Stimulated activated CD8-positive, alpha-beta memory T cell treated with anti-CD3 and anti-CD28 coated beads, Interleukin-15, amount 100 ng/mL, for 1 hour (primary cell): ENCODE data around the gene TRPM3.

Source experiments
- DNase-seq: peaks from one replicate; pipeline ENCODE4 v3.0.0-alpha.2; 2020; ENCODE audit warnings: low read depth

TRPM3 gene

DNA sequence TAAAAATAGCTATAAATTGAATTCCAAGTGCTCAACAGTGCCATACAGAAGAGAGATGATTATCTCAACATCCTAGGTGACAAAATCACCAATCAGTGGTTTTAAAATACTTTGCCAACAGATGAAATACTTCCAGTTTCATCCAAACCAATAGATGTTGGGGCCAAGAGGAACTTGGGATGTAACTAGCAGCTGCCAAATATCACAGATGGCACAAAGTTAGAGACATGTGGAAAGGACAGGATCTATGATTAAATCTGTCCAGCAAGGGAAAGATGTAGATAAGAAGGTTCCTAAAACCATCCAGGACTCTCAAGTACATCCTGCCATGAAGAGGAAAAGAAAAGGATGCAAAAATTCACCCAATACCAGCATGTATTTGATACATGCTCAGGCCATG is 23.8 kb downstream of the TRPM3 start:
- no peak for DNase-seq

DNA sequence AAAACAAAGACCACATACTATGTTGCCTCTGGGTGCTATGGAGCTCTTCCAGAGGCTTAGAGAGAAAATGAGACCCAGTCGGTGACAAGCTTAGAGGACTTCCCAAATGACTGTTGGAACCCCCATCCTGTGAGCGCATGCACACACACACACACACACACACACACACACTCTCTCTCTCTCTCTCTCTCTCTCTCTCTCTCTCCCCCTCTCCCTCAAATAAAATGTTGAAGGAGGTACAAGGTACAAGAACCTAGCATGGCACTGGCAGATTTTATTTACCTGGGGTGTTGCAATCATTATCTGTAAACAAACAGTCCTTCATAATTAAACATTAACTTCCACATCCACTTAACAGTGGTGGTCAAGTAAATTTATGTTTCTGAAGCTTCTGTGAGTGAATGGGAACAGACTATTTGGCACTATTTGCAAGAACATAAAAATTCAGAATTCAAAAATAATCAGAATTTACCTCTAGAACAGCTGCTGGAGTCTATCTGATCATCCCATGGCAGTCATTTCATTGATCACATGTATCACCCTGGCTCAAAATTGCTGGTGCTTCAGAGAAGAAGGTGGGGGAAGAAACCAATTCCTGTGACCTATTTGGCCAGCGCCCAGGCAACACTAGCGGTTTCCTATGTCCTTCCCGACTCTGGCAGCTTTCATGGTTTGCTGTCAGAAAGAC is 24.9 kb downstream of the TRPM3 start:
- no peak for DNase-seq

DNA sequence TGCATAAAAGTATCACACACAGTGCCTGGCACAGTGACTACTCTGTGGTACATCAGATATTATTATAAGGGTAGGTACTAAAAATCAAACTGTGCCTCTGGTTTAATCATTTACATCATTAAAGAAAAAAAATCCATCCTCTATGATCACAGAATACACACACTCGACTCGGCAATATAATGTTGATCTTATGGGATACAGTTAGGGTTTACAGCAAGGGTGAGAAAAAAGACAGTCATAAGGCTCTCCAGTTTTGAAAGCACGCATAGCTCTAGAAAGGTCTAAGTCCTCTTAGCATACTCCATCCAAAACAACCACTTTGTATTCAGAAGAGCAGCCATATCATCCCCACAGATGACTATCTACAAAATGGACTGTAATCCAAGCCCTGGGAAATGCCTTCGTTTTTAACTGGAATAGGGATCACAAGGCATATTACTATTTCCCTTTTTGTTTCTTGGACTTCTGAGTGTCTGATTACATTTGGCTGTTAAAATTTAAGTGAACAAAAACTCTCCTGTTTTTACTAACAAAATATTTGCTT is 26.6 kb downstream of the TRPM3 start:
- DNase-seq, result no peak

DNA sequence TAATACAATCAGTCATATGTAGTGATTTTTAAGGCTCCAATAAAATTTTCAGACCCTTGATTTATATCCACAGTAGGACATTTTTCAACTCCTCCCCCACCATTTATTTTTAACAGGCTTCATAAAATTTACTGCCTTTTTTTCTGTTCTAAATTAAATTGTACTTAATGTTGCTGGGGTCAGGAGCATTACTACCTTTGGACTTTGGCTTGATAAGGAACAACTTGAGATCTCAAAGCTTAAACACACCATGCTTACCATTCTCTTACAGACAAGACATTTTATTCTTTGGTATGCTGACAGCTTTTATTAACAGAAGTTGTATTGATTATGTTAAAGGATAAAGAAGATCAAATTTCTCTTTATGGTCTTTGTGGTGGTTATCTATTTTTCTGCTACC is 30.5 kb downstream of the TRPM3 start:
- DNase-seq, result no peak

DNA sequence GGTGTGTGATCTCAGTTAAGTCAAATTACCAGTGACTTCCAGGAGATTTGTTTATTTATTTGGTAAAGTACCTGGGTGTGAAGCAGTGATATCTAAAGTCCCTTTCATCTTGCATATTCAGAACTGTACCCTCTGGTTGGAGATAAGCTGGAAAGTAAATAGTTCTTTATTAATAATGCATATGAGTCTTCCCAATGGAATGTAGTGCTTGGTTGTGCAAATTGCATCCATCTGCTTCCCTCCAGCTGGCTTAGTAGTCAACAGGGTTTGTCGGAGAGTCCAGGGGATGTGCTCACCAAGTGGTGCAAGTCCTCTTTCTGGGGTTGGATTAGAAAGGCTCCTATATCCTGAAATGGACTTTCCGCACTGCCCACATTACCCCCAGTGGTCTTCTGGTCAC is 42.0 kb downstream of the TRPM3 start:
- no peak for DNase-seq

DNA sequence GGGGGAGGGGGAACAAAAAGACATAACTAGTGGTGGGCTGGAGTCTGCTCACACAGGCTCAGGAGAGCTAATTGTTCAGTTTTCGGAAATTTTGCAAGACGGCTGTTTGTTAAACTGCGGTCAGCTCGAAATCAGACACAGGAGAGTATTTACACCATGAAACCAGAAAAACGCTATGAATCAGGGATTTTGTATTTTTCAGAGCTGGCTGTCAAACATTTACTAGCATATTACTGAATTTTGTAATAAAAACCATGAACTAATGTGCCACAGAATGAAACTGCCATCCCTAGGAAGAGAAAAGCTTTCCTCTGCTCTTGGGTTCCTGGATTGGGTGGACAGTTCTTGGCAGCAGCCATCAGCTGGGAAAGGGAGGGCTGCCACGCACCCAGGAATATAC is 45.3 kb downstream of the TRPM3 start:
- DNase-seq, result no peak

DNA sequence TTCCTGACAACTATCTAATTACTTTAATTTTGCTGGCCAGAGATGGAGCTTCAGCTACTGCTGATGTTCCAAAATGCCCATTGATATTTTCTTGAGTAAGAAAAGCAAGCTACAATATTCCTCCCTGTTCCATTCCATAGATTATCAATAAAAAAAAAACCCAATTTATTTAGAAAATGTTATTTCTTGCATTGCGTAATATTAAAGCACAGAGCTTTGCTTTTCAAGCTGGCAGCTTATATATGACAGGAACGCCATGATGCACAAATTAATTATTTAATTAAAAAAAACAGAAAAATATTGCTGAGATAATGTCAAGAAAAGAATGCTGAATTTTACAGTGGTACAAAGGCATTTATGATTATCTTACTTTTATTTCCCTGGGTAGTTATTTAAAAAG is 47.9 kb downstream of the TRPM3 start:
- DNase-seq, result no peak

DNA sequence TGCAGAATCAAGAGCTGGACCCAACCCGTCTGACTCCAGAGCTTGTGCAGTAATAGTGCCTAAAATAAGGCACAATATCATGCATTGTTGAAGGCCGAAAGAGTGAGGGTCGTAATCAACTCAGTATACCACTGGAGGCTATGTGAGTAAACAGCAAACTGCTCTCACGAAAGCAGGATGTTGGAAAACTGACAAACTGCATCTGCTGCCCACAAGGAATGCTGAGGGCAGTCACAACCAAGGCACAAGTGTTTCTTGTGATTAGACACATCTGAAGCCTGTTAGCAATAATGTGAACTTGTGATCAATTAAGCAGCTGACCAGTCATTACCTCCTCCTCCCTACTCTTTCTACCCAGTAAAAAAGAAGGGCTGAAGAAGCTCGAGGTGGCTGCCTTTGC is 48.8 kb downstream of the TRPM3 start:
- DNase-seq, result no peak

DNA sequence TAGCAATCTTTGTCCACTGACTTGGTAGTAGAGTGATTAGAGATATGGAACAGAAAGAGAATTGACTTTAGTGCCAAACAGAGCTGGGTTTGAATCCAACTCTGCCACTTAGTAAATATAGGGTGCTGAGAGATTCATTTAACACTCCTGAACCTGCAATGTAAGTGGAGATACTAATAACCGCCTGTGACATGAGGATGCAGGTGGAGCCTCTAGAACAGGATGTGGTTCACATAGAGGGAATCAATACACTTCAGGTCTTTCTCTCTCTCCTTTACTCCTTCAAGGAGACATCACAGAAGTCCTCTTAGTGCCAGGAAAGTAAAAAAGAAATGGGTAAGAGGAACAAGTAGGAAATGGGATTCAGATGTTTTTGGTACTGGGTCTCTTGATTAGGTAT is 49.8 kb downstream of the TRPM3 start:
- DNase-seq, result no peak

DNA sequence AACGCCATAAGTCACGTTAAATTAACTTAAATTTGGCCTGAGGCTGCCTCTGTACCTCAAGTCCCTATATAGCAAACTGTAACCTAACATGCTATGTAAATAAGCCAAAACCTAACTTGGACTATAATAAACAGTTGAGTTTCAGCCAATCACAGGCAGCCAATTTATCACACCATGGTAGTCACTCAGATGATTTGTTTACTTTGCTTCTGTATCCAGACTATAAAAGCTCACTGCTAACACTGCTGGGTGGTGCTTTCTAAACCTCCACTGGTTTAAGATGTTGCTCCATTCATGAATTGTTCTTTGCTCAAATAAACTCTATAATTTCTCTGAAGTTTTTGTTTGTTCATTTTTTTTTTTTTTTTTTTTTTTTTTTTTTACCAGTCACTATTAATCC is 62.8 kb downstream of the TRPM3 start:
- DNase-seq, result no peak

DNA sequence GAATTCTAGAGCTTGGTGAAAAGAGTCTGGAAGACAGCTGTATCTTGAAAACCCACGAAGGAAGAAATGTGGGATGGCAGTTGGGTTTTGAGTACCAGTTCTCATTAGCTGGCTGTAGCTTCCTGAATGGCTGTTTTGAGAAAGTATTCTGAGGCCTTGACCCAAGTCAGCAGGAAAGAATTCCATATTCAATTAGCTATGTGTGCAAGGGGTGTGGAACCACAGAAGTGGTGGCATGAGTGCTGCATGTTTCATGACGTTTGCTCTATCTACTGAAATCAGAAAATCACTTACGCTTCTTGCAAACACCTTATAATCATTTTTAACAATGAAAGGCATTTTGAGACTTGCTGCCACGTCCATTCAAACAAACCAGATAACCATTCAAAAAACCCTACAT is 69.1 kb downstream of the TRPM3 start:
- no peak for DNase-seq

DNA sequence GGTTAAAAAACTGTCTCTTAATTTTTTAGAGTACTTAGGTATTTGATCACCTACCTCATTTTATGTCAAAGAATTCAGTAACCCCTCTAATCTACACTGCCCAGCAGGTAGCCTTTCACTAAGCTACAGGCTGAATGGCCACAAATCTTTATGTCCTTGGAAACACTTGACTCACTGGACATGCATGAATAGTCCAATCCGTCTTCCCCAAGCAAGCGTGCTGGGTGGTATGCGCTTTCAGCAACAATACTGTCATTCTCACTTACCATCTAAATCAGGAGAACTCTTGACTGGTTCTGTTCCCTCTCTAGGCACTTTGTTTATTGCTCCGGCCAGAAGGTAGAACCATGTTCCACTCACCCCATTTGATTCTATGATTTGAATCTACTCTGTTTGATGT is 73.1 kb downstream of the TRPM3 start:
- no peak for DNase-seq

DNA sequence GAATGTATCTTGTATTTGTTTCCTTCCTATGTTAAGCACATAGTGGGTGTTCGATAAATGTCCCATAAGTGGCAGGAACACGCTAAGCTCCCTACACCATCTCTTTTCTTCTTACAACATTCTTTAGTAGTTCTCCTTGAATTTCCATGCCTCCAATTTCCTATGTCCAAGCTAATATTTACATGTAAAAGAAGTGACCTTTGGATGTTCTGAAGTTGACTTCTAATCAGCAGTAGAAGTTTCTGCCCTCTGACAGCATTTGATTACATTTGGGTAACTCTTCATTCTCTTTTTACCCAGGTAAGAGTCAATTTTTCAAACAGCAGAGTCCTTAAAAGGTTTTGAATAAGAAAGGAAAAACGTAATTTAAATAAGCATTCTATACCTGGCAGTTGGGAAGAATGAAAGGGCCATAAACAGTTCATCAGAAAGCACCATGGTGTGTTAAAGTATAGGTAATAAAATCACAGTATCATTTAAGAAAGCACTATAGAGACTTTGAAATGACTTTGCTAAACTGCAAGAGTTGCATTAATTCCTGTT is 78.9 kb downstream of the TRPM3 start:
- DNase-seq, result no peak

DNA sequence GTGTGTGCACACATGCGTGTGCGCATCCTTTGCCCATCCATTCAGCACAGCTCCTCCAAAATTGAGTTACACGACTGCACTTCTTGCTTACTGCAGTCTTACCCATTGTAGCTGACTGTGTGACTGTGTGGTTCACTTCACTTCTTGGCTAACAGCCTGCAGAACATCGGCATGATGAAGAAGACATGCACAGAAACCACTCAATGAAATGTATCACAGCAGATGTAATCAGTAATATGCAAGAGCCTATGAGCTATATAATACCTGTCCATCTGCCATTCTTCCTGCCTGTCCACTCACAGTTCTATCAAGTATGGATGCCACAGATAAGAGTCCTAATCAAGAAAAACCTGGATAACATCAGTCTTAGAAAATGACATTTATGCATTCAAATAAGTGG is 83.9 kb downstream of the TRPM3 start:
- no peak for DNase-seq

DNA sequence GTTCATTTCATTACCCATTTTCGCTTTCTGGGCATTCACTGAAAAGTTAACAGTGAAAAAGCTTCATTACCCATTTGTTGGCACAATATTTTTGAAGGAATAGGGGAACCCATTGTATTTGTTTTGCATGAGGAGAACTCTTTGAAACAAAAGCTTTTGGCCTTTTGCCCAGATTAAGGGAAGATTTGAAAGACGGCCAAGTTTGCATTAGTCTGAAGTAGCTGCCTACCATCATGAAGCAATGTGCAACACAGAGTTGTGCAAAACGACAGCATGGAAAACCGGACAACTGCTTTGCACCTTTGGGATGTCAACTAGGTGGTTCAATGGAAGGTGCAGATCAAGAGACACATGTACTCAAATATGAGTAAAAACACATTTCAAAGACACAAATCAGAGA is 84.9 kb downstream of the TRPM3 start:
- no peak for DNase-seq

DNA sequence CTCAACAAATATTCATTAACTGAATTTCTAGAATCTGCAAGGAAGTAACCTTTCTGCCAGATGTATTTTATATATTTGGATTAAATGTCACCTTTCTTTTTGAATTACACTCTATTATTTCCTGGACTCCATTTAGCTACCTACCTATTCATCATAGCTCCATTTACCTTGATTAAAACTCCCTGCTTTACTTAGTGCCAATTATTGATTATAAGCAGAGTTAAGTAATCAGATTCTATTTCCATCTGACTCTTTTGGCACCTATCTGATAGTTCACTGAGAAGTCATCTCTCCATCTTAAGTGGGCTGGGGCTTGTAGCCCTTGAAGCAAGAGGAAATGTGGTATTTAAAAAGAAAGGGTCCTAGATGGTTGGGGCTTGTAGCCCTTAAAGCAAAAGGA is 88.6 kb downstream of the TRPM3 start:
- DNase-seq, result no peak

DNA sequence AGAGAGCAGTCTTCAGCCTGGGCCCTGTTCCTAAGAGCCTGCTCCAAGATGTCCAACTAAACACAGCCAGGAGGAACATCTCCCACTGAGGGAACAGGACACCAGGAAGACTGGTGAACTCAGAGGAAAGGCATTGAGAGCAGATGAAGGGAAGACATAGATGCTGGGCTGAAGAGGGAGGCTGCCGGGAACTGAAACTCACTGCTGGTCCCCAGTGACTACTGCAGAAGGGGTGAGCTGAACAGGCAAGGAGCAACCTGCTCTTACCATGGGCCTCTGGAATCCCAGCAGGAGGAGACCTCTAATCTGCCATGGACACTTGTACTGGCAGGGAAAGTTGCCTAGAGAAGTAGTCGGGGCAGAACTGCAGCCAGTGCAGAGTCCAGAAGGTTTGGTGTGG is 95.7 kb downstream of the TRPM3 start:
- DNase-seq, result no peak

DNA sequence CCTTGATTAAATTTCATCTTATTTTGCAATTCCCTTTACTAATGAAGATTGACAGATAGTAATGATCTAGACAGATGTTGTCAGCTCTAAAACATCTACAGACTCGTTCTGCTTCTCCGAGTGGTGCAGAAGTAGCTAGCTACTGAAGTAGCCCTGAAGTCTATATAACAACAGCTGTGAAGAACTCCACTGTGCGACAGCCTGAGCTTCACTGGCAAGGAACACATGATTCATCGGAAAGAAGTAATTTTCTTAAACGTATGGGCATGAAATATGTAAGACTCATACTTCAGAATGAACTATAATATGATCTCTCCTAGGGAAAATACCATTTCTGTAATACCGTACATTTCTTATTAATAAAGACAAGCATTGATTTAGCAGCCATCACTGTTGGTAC is 96.2 kb downstream of the TRPM3 start:
- no peak for DNase-seq

DNA sequence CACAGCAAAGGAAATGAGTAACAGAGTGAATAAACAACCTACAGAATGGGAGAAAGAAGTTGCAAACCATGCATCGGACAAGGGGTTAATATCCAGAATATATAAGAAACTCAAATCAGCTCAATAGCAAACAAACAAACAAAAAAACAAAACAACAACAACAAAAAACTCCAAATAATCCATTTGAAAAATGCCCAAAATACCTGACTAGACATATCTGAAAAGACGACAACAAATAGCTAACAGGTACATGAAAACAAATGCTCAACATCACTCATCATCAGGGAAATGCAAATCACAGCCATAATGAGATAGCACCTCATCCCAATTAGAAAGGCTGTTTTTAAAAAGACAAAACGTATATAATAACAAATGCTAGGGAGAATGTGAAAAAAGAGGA is 111.2 kb downstream of the TRPM3 start:
- no peak for DNase-seq

DNA sequence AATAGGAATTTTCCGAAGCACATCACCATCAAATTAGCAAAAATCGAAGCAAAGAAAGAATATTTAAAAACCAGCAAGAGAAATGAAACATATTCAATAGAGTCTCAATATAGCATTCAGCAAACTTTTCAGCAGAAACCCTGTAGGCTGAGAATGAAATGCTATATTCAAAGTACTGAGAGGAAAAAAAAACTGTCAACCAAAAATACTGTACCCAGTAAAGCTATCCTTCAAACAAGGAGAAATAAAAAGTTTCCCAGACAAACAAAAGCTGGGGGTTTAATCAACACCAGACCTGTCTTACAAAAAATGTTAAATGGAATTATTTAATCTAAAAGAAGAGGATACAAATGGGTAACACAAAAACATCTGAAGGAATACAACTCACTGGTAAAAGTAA is 116.0 kb downstream of the TRPM3 start:
- DNase-seq, result no peak

DNA sequence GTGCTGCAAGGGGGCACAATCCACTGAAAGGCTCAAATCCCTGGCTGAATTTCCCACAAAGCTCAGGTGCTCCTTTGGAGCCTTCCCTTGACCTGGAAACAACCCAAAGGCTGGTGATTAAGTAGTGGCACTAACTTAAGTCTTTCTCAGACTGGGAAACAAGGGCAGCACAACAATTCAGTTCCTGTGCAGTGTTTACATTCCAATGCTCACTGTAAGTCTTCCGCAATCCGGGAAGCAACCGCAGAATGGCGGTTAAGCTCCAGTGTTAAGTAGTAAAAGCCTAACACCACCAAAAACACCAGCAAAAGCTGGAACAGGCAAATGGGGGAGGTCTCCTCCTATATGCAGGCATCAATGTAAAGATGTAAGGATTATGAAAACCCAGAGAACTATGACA is 117.2 kb downstream of the TRPM3 start:
- no peak for DNase-seq

DNA sequence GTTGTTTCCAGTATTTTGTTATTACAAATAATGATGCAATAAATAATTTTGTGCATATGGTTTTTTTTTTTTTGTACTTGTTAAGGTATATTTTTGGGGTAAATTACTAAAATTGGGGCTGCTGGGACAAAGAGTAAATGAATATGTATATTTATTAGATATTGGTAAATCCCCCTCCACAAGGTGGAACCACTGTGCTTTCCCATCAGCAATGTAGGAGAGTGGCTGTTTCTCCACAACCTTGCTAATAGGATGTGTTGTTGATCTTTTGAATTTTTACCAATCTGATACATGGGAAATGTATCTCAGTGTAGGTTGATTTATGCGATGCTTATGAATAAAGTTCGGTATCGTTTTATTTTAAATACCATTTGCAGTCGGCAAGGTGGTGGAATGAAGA is 118.1 kb downstream of the TRPM3 start:
- DNase-seq, result no peak

DNA sequence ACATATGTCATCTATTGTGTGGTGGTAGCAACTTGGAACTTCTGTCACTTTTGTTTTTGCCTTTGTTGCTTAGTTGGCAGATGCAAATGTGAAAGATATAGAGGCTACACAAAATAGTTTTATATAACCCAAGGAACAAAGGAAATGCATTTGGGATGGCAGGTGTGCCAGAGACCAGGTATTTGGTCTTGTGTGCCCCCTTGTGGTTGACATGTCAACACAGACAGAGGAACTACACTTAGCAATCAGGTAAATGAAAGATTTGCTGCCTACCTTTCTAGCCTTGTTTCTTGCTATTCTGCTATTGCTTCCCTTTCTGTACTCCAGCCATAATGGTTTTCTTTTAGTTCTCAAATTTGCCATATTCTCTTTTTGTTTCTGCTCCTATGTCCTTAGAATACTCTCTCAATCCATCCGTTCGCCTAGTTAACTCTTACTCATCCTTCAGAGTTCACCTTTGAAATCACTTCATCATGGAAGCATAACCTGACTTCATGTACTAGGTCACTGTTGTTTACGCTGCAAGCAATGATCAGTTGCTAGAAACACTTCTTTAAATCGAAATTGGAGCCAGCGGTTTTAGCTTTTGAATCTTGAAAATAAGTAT is 119.5 kb downstream of the TRPM3 start:
- no peak for DNase-seq

DNA sequence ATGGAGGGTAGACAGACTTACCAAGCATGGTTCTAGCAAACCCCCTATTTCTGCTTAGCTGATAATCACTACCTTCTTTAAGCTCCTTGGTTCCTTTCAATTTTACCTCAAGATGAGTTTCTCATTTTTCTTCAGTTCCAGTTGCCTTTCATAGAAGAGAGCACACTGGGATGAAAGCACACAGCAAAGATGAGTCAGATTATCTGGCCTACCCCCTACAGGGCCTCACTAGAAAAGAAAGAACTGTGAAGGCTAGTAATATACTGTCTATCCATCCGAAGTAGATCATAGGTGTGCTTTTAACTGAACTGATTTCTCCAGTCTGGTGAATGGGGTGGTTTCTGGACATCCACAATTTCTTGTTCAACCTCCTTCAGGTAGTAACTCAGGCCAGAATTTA is 122.5 kb downstream of the TRPM3 start:
- DNase-seq, result no peak
